ENCODE measurements around the gene RCVRN.

- no peak for TF ChIP-seq POLR2A (IDR thresholded peaks at IDR 0.05)
- no peak for TF ChIP-seq CTCF (IDR thresholded peaks at IDR 0.05)
These were observed 24.5 kb downstream of the RCVRN start for GRCh38 chr17:9880582-9880999.

All from testis (tissue), 2 donors.